ENCODE measurements around the gene ANTKMT.

- TF ChIP-seq POLR2A (IDR thresholded peaks at IDR 0.05; ENCODE audit: low read depth, low read length) (no peak), RFX5 (IDR thresholded peaks at IDR 0.05; ENCODE audit: low read depth, low read length) (no peak), MAZ (IDR thresholded peaks at IDR 0.05; ENCODE audit: borderline replicate concordance, low read depth, low read length) (no peak), USF2 (IDR thresholded peaks at IDR 0.05; ENCODE audit: low read depth, low read length) (no peak), MXI1 (IDR thresholded peaks at IDR 0.05; ENCODE audit: borderline replicate concordance, low read depth, low read length) (peak; percentile 42; the same call in 1 of the 2 replicates), SMC3 (IDR thresholded peaks at IDR 0.05; ENCODE audit: low read depth, low read length) (no peak), FOS (IDR thresholded peaks at IDR 0.05; ENCODE audit: low read depth, low read length) (no peak), RCOR1 (IDR thresholded peaks at IDR 0.05; ENCODE audit: insufficient replicate concordance, low read length) (no peak), ELK1 (IDR thresholded peaks at IDR 0.05; ENCODE audit: borderline replicate concordance, low read depth, low read length) (no peak), MAFK (IDR thresholded peaks at IDR 0.05; ENCODE audit: low read depth, low read length) (no peak), CEBPB (IDR thresholded peaks at IDR 0.05; ENCODE audit: low read depth, low read length) (no peak), RAD21 (IDR thresholded peaks at IDR 0.05; ENCODE audit: low read length) (no peak)
- TF ChIP-seq, protein P1, sequence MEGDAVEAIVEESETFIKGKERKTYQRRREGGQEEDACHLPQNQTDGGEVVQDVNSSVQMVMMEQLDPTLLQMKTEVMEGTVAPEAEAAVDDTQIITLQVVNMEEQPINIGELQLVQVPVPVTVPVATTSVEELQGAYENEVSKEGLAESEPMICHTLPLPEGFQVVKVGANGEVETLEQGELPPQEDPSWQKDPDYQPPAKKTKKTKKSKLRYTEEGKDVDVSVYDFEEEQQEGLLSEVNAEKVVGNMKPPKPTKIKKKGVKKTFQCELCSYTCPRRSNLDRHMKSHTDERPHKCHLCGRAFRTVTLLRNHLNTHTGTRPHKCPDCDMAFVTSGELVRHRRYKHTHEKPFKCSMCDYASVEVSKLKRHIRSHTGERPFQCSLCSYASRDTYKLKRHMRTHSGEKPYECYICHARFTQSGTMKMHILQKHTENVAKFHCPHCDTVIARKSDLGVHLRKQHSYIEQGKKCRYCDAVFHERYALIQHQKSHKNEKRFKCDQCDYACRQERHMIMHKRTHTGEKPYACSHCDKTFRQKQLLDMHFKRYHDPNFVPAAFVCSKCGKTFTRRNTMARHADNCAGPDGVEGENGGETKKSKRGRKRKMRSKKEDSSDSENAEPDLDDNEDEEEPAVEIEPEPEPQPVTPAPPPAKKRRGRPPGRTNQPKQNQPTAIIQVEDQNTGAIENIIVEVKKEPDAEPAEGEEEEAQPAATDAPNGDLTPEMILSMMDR (conservative IDR thresholded peaks at IDR 0.05; ENCODE audit: low read depth, low read length): no peak
These were observed 20.0 kb upstream of the ANTKMT start for GRCh38 chr16:700684-701584.

Measured in IMR-90 (cell line).